ENCODE measurements around the gene KNL1.
"Not testable (repeated sequence)": the region's sequence is repeated elsewhere in the genome, so short reads cannot be mapped to it uniquely, and the experiment has no call there.

The KNL1 gene

GRCh38 chr15:40600956-40601355, 6.9 kb downstream of the KNL1 start:
- Mint-ChIP-seq H3K4me3 (no peak overlapping the region), H3K36me3 (no peaks in the 10 kb centered on the region), H3K4me1 (no peaks in the 10 kb centered on the region), H3K27ac (no peak overlapping the region), H3K9me3 (no peaks in the 10 kb centered on the region)
- no peak for ATAC-seq
- no peak for DNase-seq (ENCODE audit: low spot score in 2 of 2)

- H3K4me3 Mint-ChIP-seq, result no peak overlapping the region
- H3K36me3 Mint-ChIP-seq, result peaks cover 7% of the 10 kb centered on the region
- no peak for ATAC-seq
- H3K4me1 Mint-ChIP-seq, result no peaks in the 10 kb centered on the region
- H3K9me3 Mint-ChIP-seq, result no peaks in the 10 kb centered on the region
- no peak overlapping the region for H3K27ac Mint-ChIP-seq
- no peak for DNase-seq (ENCODE audit: low spot score in 2 of 2)
Observed at GRCh38 chr15:40603935-40604334, 9.9 kb downstream of the KNL1 start.

- peaks cover 6% of the 10 kb centered on the region for H3K36me3 Mint-ChIP-seq
- no peak for DNase-seq (ENCODE audit: low spot score in 2 of 2)
Observed at GRCh38 chr15:40613080-40613479, 19.0 kb downstream of the KNL1 start.

GRCh38 chr15:40618023-40618422, 24.0 kb downstream of the KNL1 start:
- Mint-ChIP-seq H3K4me3 (no peak overlapping the region), H3K9me3 (no peaks in the 10 kb centered on the region), H3K4me1 (no peaks in the 10 kb centered on the region), H3K27ac (no peak overlapping the region), H3K36me3 (peaks cover 13% of the 10 kb centered on the region)
- DNase-seq (ENCODE audit: low spot score in 2 of 2) (no peak), ATAC-seq (no peak)

More at GRCh38 chr15:40613080-40613479, 19.0 kb downstream of the KNL1 start:
- no peak overlapping the region for H3K4me3 Mint-ChIP-seq
- no peaks in the 10 kb centered on the region for H3K9me3 Mint-ChIP-seq
- H3K27ac Mint-ChIP-seq, result no peak overlapping the region
- no peaks in the 10 kb centered on the region for H3K4me1 Mint-ChIP-seq
- no peak for ATAC-seq

GRCh38 chr15:40618906-40619305, 24.9 kb downstream of the KNL1 start:
- peaks cover 13% of the 10 kb centered on the region for H3K36me3 Mint-ChIP-seq
- ATAC-seq (no peak), DNase-seq (ENCODE audit: low spot score in 2 of 2) (no peak)
- H3K4me1 Mint-ChIP-seq, result no peaks in the 10 kb centered on the region
- no peaks in the 10 kb centered on the region for H3K9me3 Mint-ChIP-seq
- no peak overlapping the region for H3K27ac Mint-ChIP-seq
- H3K4me3 Mint-ChIP-seq, result no peak overlapping the region

- Mint-ChIP-seq H3K36me3 (peaks cover 18% of the 10 kb centered on the region), H3K4me1 (no peaks in the 10 kb centered on the region), H3K27ac (no peak overlapping the region), H3K4me3 (no peak overlapping the region), H3K9me3 (no peaks in the 10 kb centered on the region)
- DNase-seq (ENCODE audit: low spot score in 2 of 2) (no peak), ATAC-seq (no peak)
Observed at GRCh38 chr15:40623361-40623760, 29.3 kb downstream of the KNL1 start.

GRCh38 chr15:40630313-40630712, 36.3 kb downstream of the KNL1 start:
- ATAC-seq (no peak), DNase-seq (ENCODE audit: low spot score in 2 of 2) (no peak)
- peaks cover 24% of the 10 kb centered on the region for H3K36me3 Mint-ChIP-seq
- H3K4me1 Mint-ChIP-seq, result no peaks in the 10 kb centered on the region
- no peaks in the 10 kb centered on the region for H3K9me3 Mint-ChIP-seq
- H3K4me3 Mint-ChIP-seq, result no peak overlapping the region
- no peak overlapping the region for H3K27ac Mint-ChIP-seq

- Mint-ChIP-seq H3K4me3 (no peak overlapping the region), H3K27ac (no peak overlapping the region), H3K9me3 (no peaks in the 10 kb centered on the region), H3K4me1 (no peaks in the 10 kb centered on the region), H3K36me3 (peaks cover 29% of the 10 kb centered on the region)
- no peak for DNase-seq (ENCODE audit: low spot score in 2 of 2)
- ATAC-seq, result no peak
Observed at GRCh38 chr15:40633178-40633577, 39.1 kb downstream of the KNL1 start.

GRCh38 chr15:40637221-40637745, 43.2 kb downstream of the KNL1 start:
- Mint-ChIP-seq H3K36me3 (peaks cover 23% of the 10 kb centered on the region), H3K27ac (no peak overlapping the region), H3K4me1 (no peaks in the 10 kb centered on the region), H3K9me3 (no peaks in the 10 kb centered on the region), H3K4me3 (no peak overlapping the region)
- DNase-seq (ENCODE audit: low spot score in 2 of 2), result no peak
- no peak for ATAC-seq

- Mint-ChIP-seq H3K36me3 (peaks cover 29% of the 10 kb centered on the region), H3K9me3 (no peaks in the 10 kb centered on the region), H3K4me3 (no peak overlapping the region), H3K27ac (no peak overlapping the region), H3K4me1 (no peaks in the 10 kb centered on the region)
- DNase-seq (ENCODE audit: low spot score in 2 of 2) (no peak), ATAC-seq (no peak)
Observed at GRCh38 chr15:40639677-40640076, 45.6 kb downstream of the KNL1 start.

- H3K4me1 Mint-ChIP-seq, result no peaks in the 10 kb centered on the region
- no peak overlapping the region for H3K4me3 Mint-ChIP-seq
- H3K9me3 Mint-ChIP-seq, result no peaks in the 10 kb centered on the region
Observed at GRCh38 chr15:40647523-40647922, 53.5 kb downstream of the KNL1 start.

GRCh38 chr15:40650479-40650878, 56.4 kb downstream of the KNL1 start:
- DNase-seq (ENCODE audit: low spot score in 2 of 2), result no peak
- H3K4me3 Mint-ChIP-seq, result no peak overlapping the region
- no peak for ATAC-seq
- H3K27ac Mint-ChIP-seq, result no peak overlapping the region
- peaks cover 31% of the 10 kb centered on the region for H3K36me3 Mint-ChIP-seq
- no peaks in the 10 kb centered on the region for H3K9me3 Mint-ChIP-seq
- no peaks in the 10 kb centered on the region for H3K4me1 Mint-ChIP-seq

More at GRCh38 chr15:40647523-40647922, 53.5 kb downstream of the KNL1 start:
- Mint-ChIP-seq H3K27ac (no peak overlapping the region), H3K36me3 (peaks cover 25% of the 10 kb centered on the region)
- ATAC-seq, result no peak
- no peak for DNase-seq (ENCODE audit: low spot score in 2 of 2)

- no peaks in the 10 kb centered on the region for H3K9me3 Mint-ChIP-seq
- H3K27ac Mint-ChIP-seq, result no peak overlapping the region
- no peaks in the 10 kb centered on the region for H3K4me1 Mint-ChIP-seq
- no peak overlapping the region for H3K4me3 Mint-ChIP-seq
- H3K36me3 Mint-ChIP-seq, result peaks cover 10% of the 10 kb centered on the region
- ATAC-seq (peak; percentile 53), DNase-seq (ENCODE audit: low spot score in 2 of 2) (no peak)
Observed at GRCh38 chr15:40660686-40661085, 66.6 kb downstream of the KNL1 start.

GRCh38 chr15:40664909-40665308, 70.9 kb downstream of the KNL1 start:
- Mint-ChIP-seq H3K27ac (no peak overlapping the region), H3K9me3 (no peaks in the 10 kb centered on the region), H3K4me3 (no peak overlapping the region), H3K4me1 (no peaks in the 10 kb centered on the region), H3K36me3 (peaks cover 10% of the 10 kb centered on the region)
- ATAC-seq (no peak), DNase-seq (ENCODE audit: low spot score in 2 of 2) (peak in 1 of 2 donors; percentile 48)

- not testable (repeated sequence) for H3K9me3 Mint-ChIP-seq; H3K4me1 Mint-ChIP-seq; H3K4me3 Mint-ChIP-seq; ATAC-seq; DNase-seq (ENCODE audit: low spot score in 2 of 2); H3K27ac Mint-ChIP-seq; H3K36me3 Mint-ChIP-seq
Observed at GRCh38 chr15:40676290-40676689, 82.2 kb downstream of the KNL1 start.

GRCh38 chr15:40676906-40677305, 82.9 kb downstream of the KNL1 start:
- not testable (repeated sequence) for H3K36me3 Mint-ChIP-seq; H3K4me1 Mint-ChIP-seq; H3K27ac Mint-ChIP-seq; ATAC-seq; H3K4me3 Mint-ChIP-seq; DNase-seq (ENCODE audit: low spot score in 2 of 2); H3K9me3 Mint-ChIP-seq

- no peaks in the 10 kb centered on the region for H3K4me1 Mint-ChIP-seq
- no peak for ATAC-seq
- peaks cover 6% of the 10 kb centered on the region for H3K36me3 Mint-ChIP-seq
- no peak for DNase-seq (ENCODE audit: low spot score in 2 of 2)
- no peak overlapping the region for H3K27ac Mint-ChIP-seq
- H3K9me3 Mint-ChIP-seq, result no peaks in the 10 kb centered on the region
- H3K4me3 Mint-ChIP-seq, result no peak overlapping the region
Observed at GRCh38 chr15:40680151-40680550, 86.1 kb downstream of the KNL1 start.
